GM12872 (cell line): ENCODE results near the gene TNFSF18.

ENCODE experiments used
- CTCF ChIP-seq: IDR thresholded peaks from 3 replicates; pipeline ENCODE4 v1.5.1; 2011; ENCODE audit warnings: low read depth, mild to moderate bottlenecking, low read length, moderate library complexity; ENCODE audit not compliant: insufficient read depth

The TNFSF18 gene

GRCh38 chr1:172997941-172998361, 52.8 kb downstream of the TNFSF18 start:
- no peak for TF ChIP-seq CTCF

GRCh38 chr1:172993640-172994039, 57.1 kb downstream of the TNFSF18 start:
- no peak for TF ChIP-seq CTCF

- TF ChIP-seq CTCF: no peak
Observed at GRCh38 chr1:172991674-172992400, 58.9 kb downstream of the TNFSF18 start.

GRCh38 chr1:172990598-172991215, 60.0 kb downstream of the TNFSF18 start:
- TF ChIP-seq CTCF: no peak
